MG63 (cell line): ENCODE measurements around the gene FGF14. TPM values are rescaled to one million over a fixed set of nuclear protein-coding genes. Genes with fewer than 3 reads are reported as not detected.
A peak's percentile ranks its signal among the peaks of the same experiment; 100 is the strongest.

ENCODE experiments used
- DNase-seq: peaks from one replicate; pipeline ENCODE4 v3.0.0-alpha.2; 2020
- H3K27me3 ChIP-seq: fragments of 250-450 bp; sonication (Bioruptor Pico); 2 replicates; pipeline ENCODE4 v1.5.1; 2020; ENCODE audit warnings: mild to moderate bottlenecking, moderate library complexity
- H3K36me3 ChIP-seq: fragments of 250-450 bp; sonication (Bioruptor Pico); 2 replicates; pipeline ENCODE4 v1.5.1; 2020; ENCODE audit warnings: mild to moderate bottlenecking, moderate library complexity
- H3K4me3 ChIP-seq: fragments of 250-450 bp; sonication (Bioruptor Pico); 2 replicates; pipeline ENCODE4 v1.5.1; 2020; ENCODE audit warnings: mild to moderate bottlenecking, moderate library complexity
- H3K9me3 ChIP-seq: fragments of 250-450 bp; sonication (Bioruptor Pico); 2 replicates; pipeline ENCODE4 v1.5.1; 2020; ENCODE audit warnings: mild to moderate bottlenecking, moderate library complexity
- total RNA-seq: library from RNA; depleted of rRNA; stranded (reverse); fragments of >200 nt; shearing (Covaris generic); gene quantifications from 2 replicates; pipeline ENCODE4 v1.2.3, GENCODE V29; 2014; ENCODE audit warnings: low replicate concordance

The FGF14 gene
- total RNA-seq, 1 experiment from 2014 or later: not detected

- no peak for DNase-seq
- H3K27me3 ChIP-seq: no peaks in the 10 kb centered on the region
- H3K36me3 ChIP-seq: no peaks in the 10 kb centered on the region
- H3K4me3 ChIP-seq: no peak overlapping the region
- no peaks in the 10 kb centered on the region for H3K9me3 ChIP-seq
These were observed 106.4 kb downstream of the FGF14 start for GRCh38 chr13:102295316-102296048.

GRCh38 chr13:102294407-102295018 lies 107.3 kb downstream of the FGF14 start:
- Histone ChIP-seq H3K27me3 (no peaks in the 10 kb centered on the region), H3K36me3 (no peaks in the 10 kb centered on the region), H3K9me3 (no peaks in the 10 kb centered on the region), H3K4me3 (no peak overlapping the region)
- no peak for DNase-seq

GRCh38 chr13:102293723-102294122 lies 108.1 kb downstream of the FGF14 start:
- Histone ChIP-seq H3K9me3 (no peaks in the 10 kb centered on the region), H3K27me3 (no peaks in the 10 kb centered on the region), H3K4me3 (no peak overlapping the region), H3K36me3 (no peaks in the 10 kb centered on the region)
- DNase-seq: no peak

GRCh38 chr13:102291587-102292218 lies 110.1 kb downstream of the FGF14 start:
- Histone ChIP-seq H3K4me3 (no peak overlapping the region), H3K27me3 (no peaks in the 10 kb centered on the region), H3K36me3 (no peaks in the 10 kb centered on the region), H3K9me3 (no peaks in the 10 kb centered on the region)
- peak; percentile 54 for DNase-seq

GRCh38 chr13:102289606-102290005 lies 112.2 kb downstream of the FGF14 start:
- H3K9me3 ChIP-seq: no peaks in the 10 kb centered on the region
- no peaks in the 10 kb centered on the region for H3K36me3 ChIP-seq
- no peaks in the 10 kb centered on the region for H3K27me3 ChIP-seq
- no peak overlapping the region for H3K4me3 ChIP-seq
- no peak for DNase-seq

- no peak for DNase-seq
- Histone ChIP-seq H3K9me3 (no peaks in the 10 kb centered on the region), H3K4me3 (no peak overlapping the region), H3K27me3 (no peaks in the 10 kb centered on the region), H3K36me3 (no peaks in the 10 kb centered on the region)
These were observed 115.5 kb downstream of the FGF14 start for GRCh38 chr13:102286326-102286725.

- no peak for DNase-seq
- Histone ChIP-seq H3K36me3 (no peaks in the 10 kb centered on the region), H3K4me3 (no peak overlapping the region), H3K9me3 (no peaks in the 10 kb centered on the region), H3K27me3 (no peaks in the 10 kb centered on the region)
These were observed 121.5 kb downstream of the FGF14 start for GRCh38 chr13:102280366-102280765.

- Histone ChIP-seq H3K4me3 (no peak overlapping the region), H3K27me3 (no peaks in the 10 kb centered on the region), H3K36me3 (no peaks in the 10 kb centered on the region), H3K9me3 (no peaks in the 10 kb centered on the region)
- DNase-seq: no peak
These were observed 124.6 kb downstream of the FGF14 start for GRCh38 chr13:102277286-102277685.

- no peaks in the 10 kb centered on the region for H3K9me3 ChIP-seq
- DNase-seq: no peak
- H3K4me3 ChIP-seq: no peak overlapping the region
- no peaks in the 10 kb centered on the region for H3K27me3 ChIP-seq
- no peaks in the 10 kb centered on the region for H3K36me3 ChIP-seq
These were observed 125.4 kb downstream of the FGF14 start for GRCh38 chr13:102276404-102276803.

- DNase-seq: no peak
- H3K4me3 ChIP-seq: no peak overlapping the region
- no peaks in the 10 kb centered on the region for H3K9me3 ChIP-seq
- no peaks in the 10 kb centered on the region for H3K36me3 ChIP-seq
- H3K27me3 ChIP-seq: no peaks in the 10 kb centered on the region
These were observed 125.9 kb downstream of the FGF14 start for GRCh38 chr13:102275969-102276368.

GRCh38 chr13:102273111-102273510 lies 128.7 kb downstream of the FGF14 start:
- H3K4me3 ChIP-seq: no peak overlapping the region
- DNase-seq: no peak

GRCh38 chr13:102267191-102267590 lies 134.7 kb downstream of the FGF14 start:
- no peaks in the 10 kb centered on the region for H3K9me3 ChIP-seq
- no peak for DNase-seq
- H3K4me3 ChIP-seq: no peak overlapping the region
- no peaks in the 10 kb centered on the region for H3K36me3 ChIP-seq
- no peaks in the 10 kb centered on the region for H3K27me3 ChIP-seq

More at GRCh38 chr13:102273111-102273510, 128.7 kb downstream of the FGF14 start:
- no peaks in the 10 kb centered on the region for H3K36me3 ChIP-seq
- H3K9me3 ChIP-seq: no peaks in the 10 kb centered on the region
- H3K27me3 ChIP-seq: no peaks in the 10 kb centered on the region

- no peaks in the 10 kb centered on the region for H3K36me3 ChIP-seq
- H3K4me3 ChIP-seq: no peak overlapping the region
- no peaks in the 10 kb centered on the region for H3K27me3 ChIP-seq
- no peaks in the 10 kb centered on the region for H3K9me3 ChIP-seq
- no peak for DNase-seq
These were observed 140.0 kb downstream of the FGF14 start for GRCh38 chr13:102261809-102262208.

GRCh38 chr13:102261316-102261715 lies 140.5 kb downstream of the FGF14 start:
- Histone ChIP-seq H3K36me3 (no peaks in the 10 kb centered on the region), H3K9me3 (no peaks in the 10 kb centered on the region), H3K4me3 (no peak overlapping the region), H3K27me3 (no peaks in the 10 kb centered on the region)
- DNase-seq: no peak

GRCh38 chr13:102260256-102260655 lies 141.6 kb downstream of the FGF14 start:
- Histone ChIP-seq H3K9me3 (no peaks in the 10 kb centered on the region), H3K27me3 (0 out of 2 replicates have a peak, but pooled peaks cover 2% of the 10 kb centered on the region), H3K4me3 (no peak overlapping the region), H3K36me3 (no peaks in the 10 kb centered on the region)
- DNase-seq: no peak

GRCh38 chr13:102255409-102255808 lies 146.4 kb downstream of the FGF14 start:
- Histone ChIP-seq H3K36me3 (no peaks in the 10 kb centered on the region), H3K4me3 (no peak overlapping the region), H3K27me3 (0 out of 2 replicates have a peak, but pooled peaks cover 2% of the 10 kb centered on the region), H3K9me3 (no peaks in the 10 kb centered on the region)
- DNase-seq: no peak

GRCh38 chr13:102251817-102252216 lies 150.0 kb downstream of the FGF14 start:
- DNase-seq: no peak
- H3K27me3 ChIP-seq: 0 out of 2 replicates have a peak, but pooled peaks cover 2% of the 10 kb centered on the region
- no peaks in the 10 kb centered on the region for H3K36me3 ChIP-seq
- no peaks in the 10 kb centered on the region for H3K9me3 ChIP-seq
- no peak overlapping the region for H3K4me3 ChIP-seq
